K562 (cell line): ENCODE results near the gene NFIB. TPM values are rescaled to one million over a fixed set of nuclear protein-coding genes. Genes with fewer than 3 reads are reported as not detected.
A peak's percentile ranks its signal among the peaks of the same experiment; 100 is the strongest.

Source experiments
- ATAC-seq: fragments of 200-7000 bp; cut with Tn5 transposase; 3 replicates; pipeline ENCODE4 v1.9.1; 2020; ENCODE audit warnings: moderate library complexity
- BruUV-seq: library from RNA; stranded (reverse); fragments of 400-500 nt; replicated peaks from 2 replicates; lab custom pipeline; 2021; lab: Mats Ljungman, UMichigan
- CTCF ChIA-PET: fragments of 300-600 bp; formaldehyde crosslinking; extraction: SDS; loops from one replicate; lab custom pipeline; 2021; ENCODE audit warnings: low intra/inter-chr PET ratio; lab: Yijun Ruan, JAX
- POLR2A ChIA-PET: fragments of 300-600, 350-650 bp; sonication (Branson Sonifier 250); formaldehyde crosslinking; extraction: SDS; loops from one replicate; lab custom pipeline; 2021; ENCODE audit warnings: antibody characterized with exemption, inconsistent platforms; lab: Yijun Ruan, JAX
- DNase-seq, 4 experiments: peaks; one replicate each; pipeline versions ENCODE4 v3.0.0 to v3.0.0-alpha.2; 2011 to 2018; ENCODE audit warnings: low spot score in 3 of 4, mixed read lengths in 3 of 4; ENCODE audit errors: extremely low read depth in 1 of 4
- FAIRE-seq: peaks from 2 replicates; lab custom pipeline; 2011; peaks lifted over from hg19 to GRCh38; lab: Jason Lieb, UNC
- H2AFZ ChIP-seq: 2 replicates; pipeline ENCODE4 v1.6.0; 2011; ENCODE audit warnings: low read depth, low read length, control low read depth, inconsistent platforms
- H3K27ac ChIP-seq: fragments of 200-600 bp; 3 replicates; pipeline ENCODE4 v1.8.0; 2011; ENCODE audit warnings: low read depth, mild to moderate bottlenecking, control low read depth, inconsistent platforms, low read length, moderate library complexity, mixed read lengths; ENCODE audit errors: extremely low read depth
- H3K27me3 ChIP-seq, 2 experiments: fragments of 300-600 bp in 1 of 2; 2 replicates in 1 of 2; 3 replicates in 1 of 2; pipeline versions ENCODE4 v1.6.0 to v1.8.0; 2011; ENCODE audit warnings: inconsistent platforms in 2 of 2, low read length in 2 of 2, mild to moderate bottlenecking in 1 of 2, mixed read lengths in 1 of 2, moderate library complexity in 1 of 2; ENCODE audit not compliant: control insufficient read depth in 2 of 2, insufficient read depth in 2 of 2
- H3K36me3 ChIP-seq: fragments of 300-600 bp; 3 replicates; pipeline ENCODE4 v1.8.0; 2011; ENCODE audit warnings: mild to moderate bottlenecking, low read length, inconsistent platforms; ENCODE audit not compliant: control insufficient read depth, insufficient read depth
- H3K4me1 ChIP-seq, 2 experiments: fragments of 200-600 bp in 1 of 2; replicated peaks in 1 of 2; 2 replicates in 1 of 2; 3 replicates in 1 of 2; pipeline versions ENCODE4 v1.5.1 to v1.8.0; 2011; ENCODE audit warnings: inconsistent platforms in 2 of 2, low read length in 2 of 2, mild to moderate bottlenecking in 1 of 2, mixed read lengths in 1 of 2, moderate library complexity in 1 of 2; ENCODE audit not compliant: control insufficient read depth in 2 of 2, insufficient read depth in 2 of 2
- H3K4me2 ChIP-seq: 2 replicates; pipeline ENCODE4 v1.6.1; 2011; ENCODE audit warnings: low read length, control low read depth, inconsistent platforms, mixed read lengths; ENCODE audit not compliant: insufficient read depth
- H3K4me3 ChIP-seq: fragments of 200-600 bp; sonication (generic), shearing (Covaris generic); 2 replicates; pipeline ENCODE4 v1.5.1; 2016; ENCODE audit warnings: control low read depth, inconsistent platforms
- H3K79me2 ChIP-seq: fragments of 200-600 bp; 3 replicates; pipeline ENCODE4 v1.8.0; 2011; ENCODE audit warnings: low read length, inconsistent platforms; ENCODE audit not compliant: control insufficient read depth, insufficient read depth
- H3K9ac ChIP-seq, 2 experiments: 2 replicates each; pipeline versions ENCODE4 v1.6.0 to v1.6.1; 2011; ENCODE audit warnings: low read depth in 2 of 2, low read length in 2 of 2, control low read depth in 1 of 2, inconsistent platforms in 1 of 2, mild to moderate bottlenecking in 1 of 2, mixed read lengths in 1 of 2; ENCODE audit not compliant: insufficient read depth in 1 of 2
- H3K9me1 ChIP-seq: one replicate; pipeline ENCODE4 v1.6.0; 2011; ENCODE audit warnings: inconsistent platforms, mild to moderate bottlenecking, low read length, moderate library complexity; ENCODE audit not compliant: control insufficient read depth, insufficient read depth
- H3K9me3 ChIP-seq: replicated peaks from 2 replicates; pipeline ENCODE4 v1.5.1; 2011; ENCODE audit warnings: low read depth, low read length, inconsistent platforms; ENCODE audit not compliant: control insufficient read depth, insufficient read depth
- H4K20me1 ChIP-seq: replicated peaks from 2 replicates; pipeline ENCODE4 v1.6.1; 2011; ENCODE audit warnings: low read length, inconsistent platforms, mixed read lengths; ENCODE audit not compliant: control insufficient read depth, insufficient read depth
- ESRRB ChIP-seq: fragments of 250-450 bp; sonication (Bioruptor Pico); IDR thresholded peaks from 2 replicates; pipeline ENCODE4 v1.5.0; 2020; ENCODE audit warnings: mild to moderate bottlenecking, moderate library complexity, borderline replicate concordance
- HBP1 ChIP-seq: fragments of 450-650 bp; formaldehyde crosslinking; IDR thresholded peaks from 2 replicates; pipeline ENCODE4 v1.4.0; 2022; ENCODE audit warnings: missing genetic modification characterization
- HMGN3 ChIP-seq: IDR thresholded peaks from 2 replicates; pipeline ENCODE4 v1.6.1; 2011; ENCODE audit warnings: borderline replicate concordance, low read depth, mild to moderate bottlenecking, mixed read lengths, low read length; ENCODE audit not compliant: insufficient read length; ENCODE audit errors: extremely low read depth
- POLR2A ChIP-seq: fragments of 450-650 bp; conservative IDR thresholded peaks from 2 replicates; pipeline ENCODE4 v1.6.1; 2016
- SAP30 ChIP-seq: fragments of 200-600 bp; sonication (generic); IDR thresholded peaks from 2 replicates; pipeline ENCODE4 v1.6.1; 2012; ENCODE audit warnings: borderline replicate concordance, low read depth, mild to moderate bottlenecking, moderate library complexity, low read length, control low read depth, inconsistent platforms; ENCODE audit not compliant: insufficient read depth, poor library complexity, severe bottlenecking
- UBTF ChIP-seq, 2 experiments: IDR thresholded peaks; 2 replicates each; pipeline ENCODE4 v1.6.1; 2012; ENCODE audit warnings: improper control_type of control experiment in 2 of 2, low read depth in 2 of 2, low read length in 2 of 2, borderline replicate concordance in 1 of 2
- ZNF551 ChIP-seq: fragments of 250-450 bp; sonication (Bioruptor Pico); IDR thresholded peaks from 2 replicates; pipeline ENCODE4 v1.5.0; 2021; ENCODE audit warnings: mild to moderate bottlenecking, moderate library complexity
- ZNF75A ChIP-seq: fragments of 450-650 bp; formaldehyde crosslinking; IDR thresholded peaks from 2 replicates; pipeline ENCODE4 v1.4.0; 2020; ENCODE audit warnings: mild to moderate bottlenecking
- WGBS: fragments of 100-300 bp; shearing (Covaris generic); methylation state at CpG from one replicate; pipeline ENCODE4 v1.1.6; 2016; ENCODE audit warnings: low coverage, mixed read lengths; ENCODE audit not compliant: insufficient coverage; ENCODE audit errors: missing lambda C conversion rate; 5-methylcytosine and 5-hydroxymethylcytosine counted together
- in situ Hi-C: fragments of 300-500 bp; cut with MboI; formaldehyde crosslinking; loops from 4 replicates; pipeline ENCODE4 v1.15.0; 2018; ENCODE audit warnings: inconsistent platforms, mixed read lengths
- intact Hi-C: fragments of 100-400 bp; cut with micrococcal nuclease; formaldehyde crosslinking; loops from 2 replicates; pipeline ENCODE4 v1.14.2; 2022
- polyA plus RNA-seq, 8 experiments: library from polyadenylated mRNA; depleted of rRNA in 4 of 8; stranded (reverse) in 5 of 8; unstranded in 3 of 8; fragments of >200 nt; fragmentation: Nextera tagmentation in 2 of 8; fragmentation: Illumina TruSeq in 1 of 8; extraction: Ambion mirVana in 2 of 8; extraction: Trizol in 1 of 8; gene quantifications; 2 replicates each; pipeline versions ENCODE4 v1.2.1 to v1.2.3, GENCODE V29; 2011 to 2014; ENCODE audit warnings: inconsistent platforms in 1 of 8, missing spikeins in 1 of 8
- total RNA-seq, 7 experiments: library from RNA; depleted of rRNA in 6 of 7; stranded (reverse); fragments of >200 nt in 6 of 7; fragmentation: Illumina TruSeq in 2 of 7; extraction: Trizol in 2 of 7; gene quantifications; 2 replicates each; pipeline versions ENCODE4 v1.2.1 to v1.2.3, GENCODE V29; 2011 to 2021; ENCODE audit warnings: low replicate concordance in 1 of 7

Gene NFIB
- total and polyA plus RNA-seq, 9 of the 15 experiments (the other 6 are each of a cell fraction or from before 2014, with no cell fraction given), result 1.2 to 3.3 (median 1.9) TPM

DNA sequence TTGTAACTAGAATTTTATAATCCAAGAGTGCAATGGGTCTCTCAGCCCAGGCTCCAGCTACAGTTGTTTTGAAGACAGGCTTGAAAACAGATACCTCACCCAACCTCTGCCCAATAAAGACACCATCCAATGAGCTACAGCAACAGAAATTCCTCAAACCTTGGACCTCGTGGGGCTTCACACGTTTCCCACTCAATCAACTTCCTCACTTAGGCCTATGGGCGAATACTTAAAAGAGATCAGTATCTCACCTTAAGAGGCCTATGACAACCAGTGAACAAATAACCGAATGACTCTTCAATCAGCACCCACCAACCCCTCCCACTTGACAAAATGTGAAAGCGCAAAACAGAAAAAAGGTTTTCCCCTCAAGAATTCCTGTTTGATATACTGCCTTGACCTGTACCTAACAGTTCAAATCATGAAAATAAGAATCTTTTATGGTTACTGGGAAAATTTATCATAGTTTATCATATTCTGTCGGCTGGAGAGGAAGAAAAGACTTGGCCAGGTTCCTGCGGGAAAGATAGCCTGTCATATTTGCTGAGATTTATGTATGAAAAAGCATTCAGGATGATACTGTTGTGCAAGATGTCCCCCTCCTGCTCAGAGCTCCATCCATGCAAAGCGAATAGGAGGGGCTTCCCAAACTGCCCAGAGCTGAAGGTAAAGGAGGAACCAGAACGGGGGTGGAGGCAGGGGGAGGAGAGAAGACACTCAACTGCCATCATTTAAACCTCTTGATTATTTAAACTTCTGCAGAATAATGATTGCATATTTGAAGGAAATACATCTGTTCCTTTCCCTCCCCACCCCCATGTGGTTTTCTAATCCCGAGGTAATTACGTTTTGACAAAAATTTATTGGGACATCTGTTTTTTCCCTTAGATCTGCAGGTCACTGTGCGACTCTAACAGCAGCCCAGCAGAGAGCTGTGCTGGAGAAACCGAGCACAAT lies 256.3 kb downstream of the NFIB start (continued):
- TF ChIP-seq HBP1 (CRISPR knock-in tag) (no peak), POLR2A (no peak)
- TF ChIP-seq, all 486 proteins: peak for 2

DNA sequence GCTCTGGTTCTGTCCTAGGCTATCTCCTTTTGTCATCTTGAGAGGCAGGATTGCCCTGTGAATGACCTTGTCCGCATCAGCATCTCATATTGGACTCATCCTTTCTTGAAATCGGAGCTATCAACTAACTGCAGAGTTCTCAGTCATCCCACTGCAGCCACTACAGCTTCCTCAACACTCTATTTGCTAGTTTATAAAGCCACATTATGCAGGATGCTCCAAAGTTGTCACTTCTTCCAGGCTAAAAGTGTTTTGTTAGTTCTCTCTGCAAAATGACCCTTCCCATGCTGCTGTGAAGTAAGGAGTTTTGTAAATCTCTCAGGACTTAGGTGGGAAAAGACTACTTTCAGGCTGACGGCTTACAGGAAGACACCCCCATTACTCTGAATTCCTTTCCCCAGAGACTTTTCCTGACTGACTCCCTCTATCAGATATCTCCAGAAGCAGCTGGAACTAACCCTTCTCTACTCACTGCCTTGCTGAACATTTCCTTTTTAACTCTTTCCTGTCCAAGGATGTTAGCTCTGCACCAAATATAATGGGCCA lies 257.6 kb downstream of the NFIB start:
- POLR2A ChIA-PET, result interaction anchor here (0.6 kb wide), 1 partner anchor 364 kb away, joined by 4 read pairs; no protein-coding TSS in a partner anchor
- BruUV-seq, result no TSS peak
- no peak for FAIRE-seq
- TF ChIP-seq UBTF (IDR thresholded peaks at IDR 0.05; ENCODE audit: borderline replicate concordance in 1 of 2, low read depth in 2 of 2, low read length in 2 of 2) (no peak), SAP30 (no peak), ZNF75A (CRISPR knock-in tag) (no peak), ZNF551 (CRISPR knock-in tag) (no peak), HMGN3 (no peak), ESRRB (CRISPR knock-in tag) (no peak)
- TF ChIP-seq, all 486 proteins: peak for 0
- H3K27me3 ChIP-seq, result peaks cover 0 to 5% of the 10 kb centered on the region in 2 experiments; a peak in 3 of 5 replicates
- peak in 1 of 4 experiments; percentile 7 for DNase-seq
- no peaks in the 10 kb centered on the region for H3K9me3 ChIP-seq
- 0% methylated on average over 3 of the region's 3 CpGs for WGBS
- CTCF ChIA-PET, result no interaction called here
- H2AFZ ChIP-seq, result no peak overlapping the region
- H3K36me3 ChIP-seq, result no peaks in the 10 kb centered on the region
- intact Hi-C loops (no loop called here), in situ Hi-C loops (no loop called here)
- no peak overlapping the region for H3K4me3 ChIP-seq
- H4K20me1 ChIP-seq, result no peaks in the 10 kb centered on the region
- no peak overlapping the region for H3K4me2 ChIP-seq
- no peak overlapping the region for H3K27ac ChIP-seq
- H3K9ac ChIP-seq, result no peak overlapping the region
- H3K79me2 ChIP-seq, result no peaks in the 10 kb centered on the region
- no peak for ATAC-seq
- no peaks in the 10 kb centered on the region for H3K4me1 ChIP-seq
- no peaks in the 10 kb centered on the region for H3K9me1 ChIP-seq
